Measurements from ENCODE around the gene INVS.
A peak's percentile ranks its signal among the peaks of the same experiment; 100 is the strongest.

Gene INVS

DNA sequence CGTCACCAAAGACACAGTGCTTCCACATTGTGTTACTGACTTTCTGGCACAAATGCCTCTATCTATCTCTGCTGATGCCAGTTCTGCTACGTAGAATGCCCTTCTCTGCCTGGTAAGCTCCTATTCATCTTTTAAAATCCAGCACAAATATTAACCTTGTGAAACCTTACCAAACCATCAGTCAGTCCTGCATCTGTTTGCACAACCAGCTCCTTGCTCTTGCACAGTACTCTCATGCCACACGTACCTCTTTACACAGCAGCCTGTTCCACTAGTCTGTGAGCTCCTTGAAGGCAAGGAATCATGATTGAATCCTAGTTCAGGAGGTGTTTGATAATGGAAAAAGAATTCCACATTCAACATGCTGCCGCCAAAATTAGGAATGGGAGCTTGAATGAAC, 197.4 kb downstream of the INVS start:
- H3K4me1 Mint-ChIP-seq = no peaks in the 10 kb centered on the region

DNA sequence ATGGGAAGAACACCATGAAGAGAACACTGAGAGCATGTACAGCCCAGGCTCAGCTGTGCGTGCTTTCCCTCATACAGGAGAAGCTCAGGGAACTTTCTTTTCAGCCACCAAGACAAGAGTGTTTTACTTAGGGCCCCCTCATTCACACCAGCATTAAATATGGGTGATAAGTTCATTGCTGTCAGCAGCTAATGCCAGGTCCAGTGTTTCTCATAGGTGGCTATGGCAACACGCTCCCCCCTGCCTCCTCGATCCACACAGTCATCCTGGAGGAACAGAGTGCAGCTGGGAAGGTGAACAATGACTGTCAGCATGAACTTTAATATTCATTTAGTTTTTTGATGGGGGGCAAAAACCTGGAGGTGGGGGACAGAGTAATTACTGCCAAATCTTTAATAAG, 199.3 kb downstream of the INVS start:
- no peaks in the 10 kb centered on the region for H3K27me3 Mint-ChIP-seq (ENCODE audit: low read depth)
- no peaks in the 10 kb centered on the region for H3K4me1 Mint-ChIP-seq
- H3K4me3 Mint-ChIP-seq = no peak overlapping the region

More for the DNA sequence above, 197.4 kb downstream of the INVS start:
- Mint-ChIP-seq H3K36me3 (ENCODE audit: low read depth) (peaks cover 73% of the 10 kb centered on the region), H3K27me3 (ENCODE audit: low read depth) (no peaks in the 10 kb centered on the region), H3K27ac (no peak overlapping the region), H3K4me3 (no peak overlapping the region), H3K9me3 (no peaks in the 10 kb centered on the region)
- TF ChIP-seq, protein P1, sequence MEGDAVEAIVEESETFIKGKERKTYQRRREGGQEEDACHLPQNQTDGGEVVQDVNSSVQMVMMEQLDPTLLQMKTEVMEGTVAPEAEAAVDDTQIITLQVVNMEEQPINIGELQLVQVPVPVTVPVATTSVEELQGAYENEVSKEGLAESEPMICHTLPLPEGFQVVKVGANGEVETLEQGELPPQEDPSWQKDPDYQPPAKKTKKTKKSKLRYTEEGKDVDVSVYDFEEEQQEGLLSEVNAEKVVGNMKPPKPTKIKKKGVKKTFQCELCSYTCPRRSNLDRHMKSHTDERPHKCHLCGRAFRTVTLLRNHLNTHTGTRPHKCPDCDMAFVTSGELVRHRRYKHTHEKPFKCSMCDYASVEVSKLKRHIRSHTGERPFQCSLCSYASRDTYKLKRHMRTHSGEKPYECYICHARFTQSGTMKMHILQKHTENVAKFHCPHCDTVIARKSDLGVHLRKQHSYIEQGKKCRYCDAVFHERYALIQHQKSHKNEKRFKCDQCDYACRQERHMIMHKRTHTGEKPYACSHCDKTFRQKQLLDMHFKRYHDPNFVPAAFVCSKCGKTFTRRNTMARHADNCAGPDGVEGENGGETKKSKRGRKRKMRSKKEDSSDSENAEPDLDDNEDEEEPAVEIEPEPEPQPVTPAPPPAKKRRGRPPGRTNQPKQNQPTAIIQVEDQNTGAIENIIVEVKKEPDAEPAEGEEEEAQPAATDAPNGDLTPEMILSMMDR (IDR thresholded peaks at IDR 0.05; ENCODE audit: unreplicated experiment in 3 of 3) = no peak

DNA sequence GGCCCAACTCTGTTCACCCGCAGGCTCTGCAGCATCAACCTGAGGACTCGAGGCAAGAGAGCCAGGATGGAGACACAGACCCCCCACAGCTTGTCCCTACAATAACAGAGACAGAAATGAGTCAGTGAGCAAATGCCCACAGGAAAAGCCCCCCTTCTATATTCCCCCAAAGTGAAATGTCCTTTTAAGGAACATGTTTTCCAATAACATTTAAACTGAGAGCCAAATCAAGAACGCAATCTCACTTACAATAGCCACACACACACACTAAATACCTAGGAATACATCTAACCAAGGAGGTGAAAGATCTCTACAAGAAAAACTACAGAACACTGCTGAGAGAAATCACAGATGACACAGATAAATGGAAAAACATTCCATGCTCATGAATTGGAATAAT, 204.7 kb downstream of the INVS start:
- H3K27me3 Mint-ChIP-seq (ENCODE audit: low read depth) = no peaks in the 10 kb centered on the region
- peaks cover 90% of the 10 kb centered on the region for H3K36me3 Mint-ChIP-seq (ENCODE audit: low read depth)
- peak overlapping the region in 1 of 3 experiments; percentile 15 for H3K27ac Mint-ChIP-seq
- TF ChIP-seq, protein P1 (IDR thresholded peaks at IDR 0.05; ENCODE audit: unreplicated experiment in 3 of 3) = no peak
- no peak overlapping the region for H3K4me3 Mint-ChIP-seq
- peaks cover 4% of the 10 kb centered on the region for H3K9me3 Mint-ChIP-seq
- no peaks in the 10 kb centered on the region for H3K4me1 Mint-ChIP-seq

More for the DNA sequence above, 199.3 kb downstream of the INVS start:
- Mint-ChIP-seq H3K27ac (peak overlapping the region in 2 of 3 experiments; percentile 55 to 63), H3K36me3 (ENCODE audit: low read depth) (peaks cover 70% of the 10 kb centered on the region), H3K9me3 (no peaks in the 10 kb centered on the region)
- TF ChIP-seq, protein P1 (IDR thresholded peaks at IDR 0.05; ENCODE audit: unreplicated experiment in 3 of 3) = no peak

DNA sequence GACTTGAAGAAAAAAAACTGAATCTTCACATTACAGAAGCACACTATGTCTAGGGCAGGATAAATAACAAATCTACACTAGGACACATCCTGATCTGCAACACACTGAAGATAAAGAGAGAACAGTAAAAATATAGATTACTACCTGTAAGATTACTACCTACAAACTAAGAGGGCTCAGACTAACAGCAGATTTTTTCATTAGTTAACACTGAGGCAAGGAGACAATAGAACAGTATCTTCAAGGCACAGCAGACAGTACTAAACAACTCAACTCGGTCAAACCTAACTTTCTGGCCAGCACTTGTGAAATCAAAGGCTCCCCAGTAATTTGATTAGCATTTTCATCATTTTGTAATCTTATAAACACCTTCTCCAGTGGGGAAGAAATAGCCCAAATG, 207.2 kb downstream of the INVS start:
- Mint-ChIP-seq H3K4me3 (no peak overlapping the region), H3K36me3 (ENCODE audit: low read depth) (peaks cover 97% of the 10 kb centered on the region), H3K27me3 (ENCODE audit: low read depth) (no peaks in the 10 kb centered on the region), H3K4me1 (no peaks in the 10 kb centered on the region), H3K27ac (no peak overlapping the region), H3K9me3 (peaks cover 5% of the 10 kb centered on the region)
- TF ChIP-seq, protein P1 (IDR thresholded peaks at IDR 0.05; ENCODE audit: unreplicated experiment in 3 of 3) = no peak

DNA sequence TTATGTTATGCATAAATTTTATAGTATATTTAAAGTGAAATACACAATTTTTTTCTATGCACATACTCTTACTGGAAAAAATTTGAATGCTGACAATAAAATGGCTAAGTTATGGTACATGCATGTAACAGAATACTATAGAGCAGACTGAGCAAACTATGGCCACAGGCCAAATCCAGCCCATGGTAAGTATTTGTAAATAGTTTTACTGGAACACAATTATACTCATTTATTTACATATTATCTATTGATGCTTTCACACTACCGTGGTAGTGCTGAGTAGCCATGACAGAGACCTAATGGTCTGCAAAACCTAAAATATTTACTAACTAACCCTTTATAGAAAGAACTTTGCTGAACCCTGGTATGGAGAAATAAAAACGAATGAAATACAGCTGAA, 208.0 kb downstream of the INVS start:
- H3K4me1 Mint-ChIP-seq = no peaks in the 10 kb centered on the region
- no peaks in the 10 kb centered on the region for H3K27me3 Mint-ChIP-seq (ENCODE audit: low read depth)
- TF ChIP-seq, protein P1 (IDR thresholded peaks at IDR 0.05; ENCODE audit: unreplicated experiment in 3 of 3) = no peak
- peaks cover 13% of the 10 kb centered on the region for H3K9me3 Mint-ChIP-seq
- peaks cover 97% of the 10 kb centered on the region for H3K36me3 Mint-ChIP-seq (ENCODE audit: low read depth)
- no peak overlapping the region for H3K4me3 Mint-ChIP-seq
- no peak overlapping the region for H3K27ac Mint-ChIP-seq

DNA sequence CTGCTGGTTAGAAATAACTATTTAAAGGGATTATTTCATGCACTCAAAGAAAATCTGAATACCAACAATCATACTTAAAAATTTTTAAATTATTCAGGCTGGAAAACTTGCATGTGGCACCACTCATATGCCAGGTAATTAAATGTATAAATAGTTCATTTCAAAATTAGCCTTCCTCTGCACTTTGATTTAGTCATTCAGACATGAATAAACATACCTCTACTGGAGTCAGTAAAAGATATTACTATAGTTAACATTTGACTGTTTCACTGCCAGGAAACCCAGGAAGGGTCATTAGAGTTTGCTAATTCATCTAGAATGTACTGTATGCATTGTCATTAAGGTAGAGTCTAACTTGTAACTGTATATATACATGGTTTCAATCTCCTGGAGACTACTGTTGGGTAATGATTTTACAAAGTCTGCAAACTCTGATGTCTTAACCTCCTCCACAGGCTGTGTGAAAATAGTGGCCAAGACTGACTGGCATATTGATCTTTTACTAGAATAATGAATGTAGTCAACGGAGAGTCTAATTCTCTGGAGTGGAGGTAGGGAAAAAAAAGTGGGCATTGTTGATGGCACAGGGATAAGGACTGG, 210.0 kb downstream of the INVS start:
- Mint-ChIP-seq H3K36me3 (ENCODE audit: low read depth) (peaks cover 96% of the 10 kb centered on the region), H3K4me1 (no peaks in the 10 kb centered on the region), H3K4me3 (no peak overlapping the region), H3K27me3 (ENCODE audit: low read depth) (no peaks in the 10 kb centered on the region), H3K9me3 (peaks cover 19% of the 10 kb centered on the region), H3K27ac (no peak overlapping the region)
- TF ChIP-seq, protein P1 (IDR thresholded peaks at IDR 0.05; ENCODE audit: unreplicated experiment in 3 of 3) = no peak
